Adrenal gland (tissue), 5 donors: Measurements from ENCODE around the gene OR8G5.

ENCODE experiments used
- CTCF ChIP-seq, 6 experiments: fragments of 450-650 bp in 4 of 6; fragments of 200-600 bp in 2 of 6; sonication (generic) in 1 of 6; IDR thresholded peaks; 1 replicate in 5 of 6; 2 replicates in 1 of 6; pipeline versions ENCODE4 v1.5.1 to v1.8.0; 2016 to 2021; ENCODE audit warnings: antibody characterized with exemption in 6 of 6, mild to moderate bottlenecking in 2 of 6, moderate library complexity in 1 of 6
- POLR2A ChIP-seq, 2 donors: fragments of 450-650 bp; IDR thresholded peaks; one replicate each; pipeline ENCODE4 v1.6.1; 2017; ENCODE audit warnings: antibody characterized with exemption in 2 of 2, mild to moderate bottlenecking in 2 of 2, moderate library complexity in 1 of 2
- donor health status: DM: no; HTN: no; CAD: no.

- no peak for TF ChIP-seq CTCF (IDR thresholded peaks at IDR 0.05)
- no peak for TF ChIP-seq POLR2A (IDR thresholded peaks at IDR 0.05)
These were observed 57.0 kb downstream of the OR8G5 start for GRCh38 chr11:124313131-124313530.
